ENCODE measurements around the gene ALG1L2.
"Not testable (repeated sequence)": the region's sequence is repeated elsewhere in the genome, so short reads cannot be mapped to it uniquely, and the experiment has no call there.

The ALG1L2 gene

DNA sequence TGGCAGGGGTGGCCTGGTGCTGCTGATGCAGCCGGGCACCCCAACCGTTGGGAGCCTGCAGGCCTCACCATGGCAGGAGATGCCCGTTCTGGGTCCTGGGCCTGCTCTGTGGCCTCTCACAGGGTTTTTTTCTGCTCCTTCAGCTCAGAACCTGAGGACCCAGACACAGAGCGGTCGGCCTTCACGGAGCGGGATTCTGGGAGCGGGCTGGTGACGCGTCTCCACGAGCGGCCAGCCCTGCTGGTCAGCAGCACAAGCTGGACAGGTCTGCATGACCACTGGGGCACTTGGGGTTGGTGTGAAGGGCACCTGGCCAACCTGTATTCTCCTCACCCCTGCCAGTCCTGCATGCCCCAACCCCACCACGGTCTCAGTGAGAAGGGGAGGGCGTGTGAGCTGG, 10.3 kb downstream of the ALG1L2 start:
- TF ChIP-seq, protein P1, sequence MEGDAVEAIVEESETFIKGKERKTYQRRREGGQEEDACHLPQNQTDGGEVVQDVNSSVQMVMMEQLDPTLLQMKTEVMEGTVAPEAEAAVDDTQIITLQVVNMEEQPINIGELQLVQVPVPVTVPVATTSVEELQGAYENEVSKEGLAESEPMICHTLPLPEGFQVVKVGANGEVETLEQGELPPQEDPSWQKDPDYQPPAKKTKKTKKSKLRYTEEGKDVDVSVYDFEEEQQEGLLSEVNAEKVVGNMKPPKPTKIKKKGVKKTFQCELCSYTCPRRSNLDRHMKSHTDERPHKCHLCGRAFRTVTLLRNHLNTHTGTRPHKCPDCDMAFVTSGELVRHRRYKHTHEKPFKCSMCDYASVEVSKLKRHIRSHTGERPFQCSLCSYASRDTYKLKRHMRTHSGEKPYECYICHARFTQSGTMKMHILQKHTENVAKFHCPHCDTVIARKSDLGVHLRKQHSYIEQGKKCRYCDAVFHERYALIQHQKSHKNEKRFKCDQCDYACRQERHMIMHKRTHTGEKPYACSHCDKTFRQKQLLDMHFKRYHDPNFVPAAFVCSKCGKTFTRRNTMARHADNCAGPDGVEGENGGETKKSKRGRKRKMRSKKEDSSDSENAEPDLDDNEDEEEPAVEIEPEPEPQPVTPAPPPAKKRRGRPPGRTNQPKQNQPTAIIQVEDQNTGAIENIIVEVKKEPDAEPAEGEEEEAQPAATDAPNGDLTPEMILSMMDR (IDR thresholded peaks at IDR 0.05; ENCODE audit: control extremely low read depth, extremely low read depth, low read depth, missing control alignments): no peak
- DNase-seq (ENCODE audit: extremely low spot score): no peak
- ChIA-PET CTCF (no interaction called here), POLR2A (no interaction called here)

DNA sequence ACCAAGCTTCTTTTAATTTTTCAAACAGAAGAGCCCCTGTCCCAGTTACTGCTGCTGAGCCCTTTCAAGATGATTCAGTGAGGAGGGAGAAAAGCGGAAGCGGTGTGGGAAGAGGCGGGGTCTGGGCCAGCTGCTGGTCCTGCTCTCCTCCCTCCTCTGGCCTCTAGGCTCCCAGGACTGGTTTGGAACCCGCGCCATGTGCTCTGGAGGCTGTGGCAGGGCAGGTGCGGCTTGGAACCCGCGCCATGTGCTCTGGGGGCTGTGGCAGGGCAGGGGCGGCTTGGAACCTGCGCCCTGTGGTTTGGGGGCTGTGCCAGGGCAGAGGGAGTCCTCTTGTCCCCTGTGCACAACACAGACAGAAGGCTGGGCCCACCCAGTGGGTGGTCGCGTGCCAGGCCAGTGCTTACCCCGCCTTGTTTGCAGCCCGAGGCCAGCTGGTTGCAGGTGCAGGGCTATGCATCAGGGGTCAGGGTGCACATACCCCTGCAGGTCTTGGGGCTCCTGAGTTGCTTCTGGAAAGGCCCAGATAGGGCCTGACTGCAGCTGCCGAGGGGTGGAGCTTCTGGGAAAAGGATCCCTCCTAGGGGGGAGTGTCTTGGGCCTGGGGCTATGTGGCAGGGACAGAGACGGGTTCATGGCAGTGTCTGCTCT, 12.2 kb downstream of the ALG1L2 start:
- TF ChIP-seq, protein P1 (IDR thresholded peaks at IDR 0.05; ENCODE audit: control extremely low read depth, extremely low read depth, low read depth, missing control alignments): no peak
- peak; percentile 54 for DNase-seq (ENCODE audit: extremely low spot score)
- ChIA-PET POLR2A (no interaction called here), CTCF (interaction anchor here (1.2 to 6.3 kb wide), 2 partner anchors 15 to 100 kb away, joined by 3 to 46 read pairs; no protein-coding TSS in a partner anchor)

DNA sequence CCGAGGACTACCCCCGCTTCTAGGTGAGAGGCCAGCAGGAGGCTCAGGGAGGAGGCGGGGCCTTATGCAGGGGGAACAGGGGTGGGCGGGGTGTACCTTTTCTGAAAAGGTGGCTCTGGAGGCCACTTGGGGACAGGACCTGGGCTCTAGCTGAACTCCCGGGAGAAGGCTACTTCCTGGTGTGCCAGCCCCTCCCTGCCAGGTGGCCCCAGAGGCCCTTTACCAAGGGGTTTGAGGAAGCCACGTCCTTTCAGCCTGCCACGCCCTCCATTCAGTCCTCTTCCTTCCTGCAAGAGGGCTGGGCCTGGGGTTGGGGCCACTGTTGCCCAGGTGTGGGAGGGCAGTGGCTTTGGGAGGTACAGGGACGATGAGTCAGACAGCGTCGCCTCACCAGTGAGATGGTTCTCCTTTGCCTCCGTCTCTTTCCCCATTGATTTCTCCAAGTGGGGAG, 12.9 kb downstream of the ALG1L2 start:
- DNase-seq (ENCODE audit: extremely low spot score): peak; percentile 27
- CTCF ChIA-PET: interaction anchor here (1.7 to 6.3 kb wide), 2 partner anchors 14 to 76 kb away, joined by 4 to 46 read pairs; no protein-coding TSS in a partner anchor
- POLR2A ChIA-PET: not testable (repeated sequence)

DNA sequence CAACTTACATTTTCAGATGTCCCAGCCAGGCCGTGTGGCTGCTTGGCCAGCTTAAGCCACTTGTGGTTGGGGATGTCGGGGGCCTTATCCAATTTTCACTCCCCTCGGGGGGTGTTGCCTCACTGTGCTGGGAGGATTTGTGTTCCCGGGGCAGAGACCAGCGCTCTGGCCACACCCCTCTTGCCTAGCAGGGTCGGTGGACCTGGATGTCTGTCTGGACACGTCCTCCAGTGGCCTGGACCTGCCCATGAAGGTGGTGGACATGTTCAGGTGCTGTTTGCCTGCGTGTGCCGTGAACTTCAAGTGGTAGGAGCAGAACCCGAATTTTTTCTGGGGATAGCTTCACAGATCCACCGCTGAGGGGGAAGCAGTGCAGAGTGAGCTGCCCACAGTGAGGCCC, 14.2 kb downstream of the ALG1L2 start:
- DNase-seq (ENCODE audit: extremely low spot score); POLR2A ChIA-PET: not testable (repeated sequence)
- CTCF ChIA-PET: interaction anchor here (1.1 to 6.3 kb wide), 4 partner anchors 13 to 154 kb away, joined by 3 to 46 read pairs (median 14); no protein-coding TSS in a partner anchor

DNA sequence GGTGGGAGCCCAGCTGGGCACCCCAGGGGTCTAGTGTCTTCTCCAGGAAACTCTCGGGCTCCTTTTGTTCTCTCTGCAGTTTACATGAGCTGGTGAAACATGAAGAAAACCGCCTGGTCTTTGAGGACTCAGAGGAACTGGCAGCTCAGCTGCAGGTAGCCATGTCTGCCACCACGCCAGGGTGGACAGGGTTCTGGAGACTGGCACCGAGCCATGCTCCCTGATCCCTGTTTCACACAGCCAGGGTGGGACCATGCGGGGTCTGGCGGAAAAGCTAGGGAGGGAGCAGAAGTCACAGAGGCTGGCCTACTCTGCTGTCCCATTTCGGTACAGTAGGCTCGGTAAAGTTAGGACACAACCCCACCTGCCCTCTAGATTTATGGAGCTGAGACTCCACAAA, 15.5 kb downstream of the ALG1L2 start:
- DNase-seq (ENCODE audit: extremely low spot score); POLR2A ChIA-PET: not testable (repeated sequence)
- CTCF ChIA-PET: interaction anchor here (2.0 to 6.3 kb wide), 3 partner anchors 12 to 155 kb away, joined by 14 to 46 read pairs (median 23); no protein-coding TSS in a partner anchor

DNA sequence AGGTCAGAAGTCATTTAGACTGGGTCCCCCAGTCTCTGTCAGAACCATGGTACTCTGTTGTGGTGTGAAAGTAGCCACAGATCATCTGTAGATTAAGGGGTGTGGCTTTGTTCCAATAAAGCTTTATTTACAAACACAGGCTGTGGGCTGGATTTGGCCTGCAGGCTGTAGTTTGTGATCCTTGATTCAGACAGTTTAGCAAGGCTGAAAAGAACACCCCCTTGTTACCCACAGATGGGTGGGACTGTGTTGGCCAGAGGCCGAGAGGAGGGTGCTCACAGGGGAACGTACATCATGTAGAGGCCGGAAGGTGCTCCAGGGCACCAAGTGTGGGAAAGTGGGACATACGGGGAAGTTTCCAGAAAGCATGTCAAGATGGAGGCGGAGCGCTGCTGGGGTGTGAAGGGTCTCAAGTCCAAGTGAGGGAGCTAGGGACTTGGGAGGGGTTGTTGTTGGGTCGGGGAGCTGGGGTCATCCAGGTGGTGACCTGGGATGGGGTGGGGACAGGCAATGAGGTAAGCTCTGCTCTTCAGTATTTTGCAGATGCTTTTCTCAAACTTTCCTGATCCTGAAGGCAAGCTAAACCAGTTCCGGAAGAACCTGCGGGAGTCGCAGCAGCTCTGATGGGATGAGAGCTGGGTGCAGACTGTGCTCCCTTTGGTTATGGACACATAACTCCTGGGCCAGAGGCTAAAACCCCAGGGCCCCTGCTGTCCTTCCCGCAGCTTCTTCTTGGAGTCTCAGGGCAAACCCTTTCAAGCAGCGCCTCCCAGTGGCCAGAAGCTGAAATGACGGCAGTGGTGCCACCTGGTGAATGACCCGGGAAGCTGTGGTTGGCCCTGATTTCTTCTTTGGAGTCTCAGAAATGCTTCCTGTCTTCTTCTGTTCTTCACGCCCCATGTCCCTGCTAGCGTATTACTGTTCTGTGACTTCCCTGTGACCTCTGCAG, 16.3 kb downstream of the ALG1L2 start:
- DNase-seq (ENCODE audit: extremely low spot score); POLR2A ChIA-PET: not testable (repeated sequence)
- CTCF ChIA-PET: interaction anchor here (0.8 to 6.3 kb wide), 8 partner anchors 11 to 481 kb away, joined by 3 to 46 read pairs (median 4); no protein-coding TSS in a partner anchor

DNA sequence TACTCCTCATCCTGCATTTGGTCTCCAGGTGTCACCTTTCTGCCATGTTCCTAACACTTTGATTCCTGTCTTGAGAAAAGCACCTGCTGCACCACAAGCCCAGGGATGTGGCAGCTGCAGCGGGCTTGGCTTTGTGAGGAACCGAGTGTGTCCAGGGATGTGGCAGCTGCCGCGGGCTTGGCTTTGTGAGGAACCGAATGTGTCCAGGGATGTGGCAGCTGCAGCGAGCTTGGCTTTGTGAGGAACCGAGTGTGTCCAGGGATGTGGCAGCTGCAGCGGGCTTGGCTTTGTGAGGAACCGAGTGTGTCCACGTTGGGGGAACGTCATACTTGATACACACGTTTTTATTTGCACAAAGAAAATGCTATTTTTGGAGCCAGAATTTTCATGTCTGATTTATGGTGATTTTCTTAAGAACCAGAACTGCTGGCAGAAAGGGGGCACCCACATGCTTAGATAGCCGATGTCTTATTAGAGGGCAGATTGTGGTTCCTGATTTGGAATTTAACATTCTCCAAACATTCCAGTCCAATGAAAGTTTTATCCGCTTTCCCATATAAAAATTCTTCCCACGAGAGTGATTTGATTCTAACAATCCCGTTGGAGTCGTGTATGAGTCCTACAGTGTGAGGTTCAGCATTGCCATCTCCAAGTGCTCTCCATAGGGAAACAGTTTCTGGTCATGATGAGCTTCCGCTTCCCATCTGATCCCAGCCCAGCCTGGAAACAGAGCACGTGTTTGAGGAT, 17.2 kb downstream of the ALG1L2 start:
- TF ChIP-seq, protein P1 (IDR thresholded peaks at IDR 0.05; ENCODE audit: control extremely low read depth, extremely low read depth, low read depth, missing control alignments): peak; percentile 13
- POLR2A ChIA-PET; DNase-seq (ENCODE audit: extremely low spot score): not testable (repeated sequence)
- CTCF ChIA-PET: interaction anchor here (0.8 to 6.3 kb wide), 8 partner anchors 10 to 482 kb away, joined by 3 to 46 read pairs (median 3); no protein-coding TSS in a partner anchor

DNA sequence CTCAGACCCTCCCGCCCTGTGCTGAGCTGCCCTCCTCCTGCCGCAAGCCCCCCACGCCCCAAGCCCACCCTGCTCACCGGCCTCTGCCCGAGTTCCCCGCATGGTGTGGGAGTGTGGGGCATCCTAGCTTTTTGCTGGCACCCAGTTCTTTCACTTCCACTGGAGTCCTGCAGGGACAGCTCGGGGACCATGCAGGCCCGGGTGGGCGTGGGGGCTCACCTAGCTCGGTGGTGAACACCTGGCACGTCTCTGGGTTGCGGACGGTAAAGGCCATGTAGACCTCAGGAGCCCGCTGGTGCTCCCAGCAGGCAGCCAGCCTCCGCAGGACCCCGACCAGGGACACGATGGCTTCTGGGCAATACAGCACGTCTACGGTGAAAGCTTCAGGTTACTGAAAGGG, 20.9 kb downstream of the ALG1L2 start:
- CTCF ChIA-PET; POLR2A ChIA-PET; DNase-seq (ENCODE audit: extremely low spot score): not testable (repeated sequence)

DNA sequence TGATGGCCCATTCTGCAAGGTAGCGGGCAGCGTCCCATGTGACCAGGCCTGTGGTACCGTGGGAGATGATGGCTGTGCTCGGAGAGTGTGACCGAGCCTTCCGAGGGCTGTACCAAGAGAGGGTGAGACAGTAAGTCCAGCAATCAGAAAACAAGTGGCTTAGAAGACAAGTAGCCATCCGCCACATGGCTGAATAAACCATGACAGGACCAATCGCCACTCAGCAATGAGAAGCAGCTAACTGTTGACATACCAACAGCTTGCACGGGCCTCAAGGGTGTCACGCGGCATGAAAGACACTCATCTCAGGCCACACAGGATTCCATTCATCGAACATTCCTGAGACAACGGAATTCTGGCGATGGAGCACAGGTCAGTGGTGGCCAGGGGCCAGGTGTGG, 22.6 kb downstream of the ALG1L2 start:
- CTCF ChIA-PET; POLR2A ChIA-PET; DNase-seq (ENCODE audit: extremely low spot score): not testable (repeated sequence)

DNA sequence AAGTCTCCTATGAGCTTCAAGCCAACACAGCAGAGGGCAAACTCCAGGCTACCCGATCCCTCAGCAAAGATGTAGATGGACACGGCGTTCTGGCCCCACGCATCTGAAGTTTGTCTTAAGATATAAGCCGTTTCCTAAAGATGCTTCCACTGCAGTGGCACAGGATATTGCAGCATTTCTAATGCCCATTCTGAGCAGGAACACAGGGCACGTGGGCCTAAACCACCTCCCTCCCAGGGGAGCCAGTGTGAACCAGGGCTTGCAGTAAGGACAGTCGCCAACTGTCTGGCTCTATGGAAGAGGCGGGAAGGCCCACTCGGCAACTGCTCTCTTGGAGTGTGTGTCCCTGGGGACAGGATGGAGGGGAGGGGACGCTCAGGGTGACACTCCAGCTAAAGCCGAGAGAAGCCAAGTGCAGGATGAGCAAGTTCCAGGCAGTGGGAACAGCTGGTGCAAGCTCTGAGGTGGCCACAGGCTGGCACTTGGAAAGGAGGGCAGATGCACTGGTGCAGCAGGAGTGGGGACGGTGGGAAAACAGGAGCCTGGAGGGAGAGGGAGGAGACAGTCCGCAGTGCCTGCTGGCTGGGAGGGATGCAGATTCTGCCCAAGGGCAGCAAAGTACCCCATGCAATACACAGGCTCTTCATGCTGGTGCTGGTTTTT, 25.8 kb downstream of the ALG1L2 start:
- POLR2A ChIA-PET; DNase-seq (ENCODE audit: extremely low spot score): not testable (repeated sequence)
- CTCF ChIA-PET: interaction anchor here (2.2 to 8.3 kb wide), 2 partner anchors 11 to 165 kb away, joined by 21 to 46 read pairs; no protein-coding TSS in a partner anchor

DNA sequence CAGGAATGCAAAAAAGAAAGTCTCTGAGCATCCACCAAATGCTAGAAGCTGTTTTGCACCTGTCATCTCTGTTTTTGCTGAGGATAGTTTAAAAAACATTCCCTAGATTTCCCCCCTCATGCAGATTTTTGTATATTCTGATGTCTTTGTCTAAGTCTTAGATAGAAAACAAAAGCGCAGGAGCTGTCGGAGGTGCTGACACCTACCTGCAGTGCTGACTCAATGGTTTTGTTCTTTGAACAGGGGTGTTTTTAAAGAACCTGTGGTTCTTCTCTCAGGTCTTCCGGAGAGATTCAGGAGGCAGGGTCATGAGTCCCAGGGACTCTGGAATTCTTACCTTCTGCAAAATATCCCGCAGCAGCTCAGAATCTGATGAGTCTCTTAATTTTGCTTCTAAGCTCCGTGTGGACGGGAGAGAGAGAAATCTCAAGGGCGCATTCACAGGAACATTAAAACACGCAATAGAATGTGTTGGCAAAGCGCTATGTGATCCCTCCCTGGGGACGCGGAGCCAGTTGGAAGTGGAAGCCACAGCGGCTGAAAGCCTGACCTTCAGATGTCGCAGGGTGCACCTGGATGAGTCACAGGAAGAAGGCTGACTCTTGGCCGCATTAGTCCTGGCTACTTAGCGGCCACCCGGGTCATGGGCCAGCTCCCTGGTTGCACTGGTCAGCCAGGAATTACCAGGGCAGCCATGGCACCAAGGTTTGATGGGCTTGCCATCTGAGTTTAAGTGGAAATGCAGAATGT, 27.4 kb downstream of the ALG1L2 start:
- CTCF ChIA-PET: interaction anchor here (8.3 kb wide), 1 partner anchor 13 kb away, joined by 46 read pairs; no protein-coding TSS in a partner anchor
- DNase-seq (ENCODE audit: extremely low spot score); POLR2A ChIA-PET: not testable (repeated sequence)
